GM19395 (cell line): ENCODE results near the gene RIMBP2.

Experiments used
- ATAC-seq: cut with Tn5 transposase; IDR thresholded peaks from one replicate; pipeline ENCODE4 v1.9.1; 2021; ENCODE audit warnings: mild to moderate bottlenecking, moderate library complexity; ENCODE audit not compliant: unreplicated experiment

RIMBP2 gene

DNA sequence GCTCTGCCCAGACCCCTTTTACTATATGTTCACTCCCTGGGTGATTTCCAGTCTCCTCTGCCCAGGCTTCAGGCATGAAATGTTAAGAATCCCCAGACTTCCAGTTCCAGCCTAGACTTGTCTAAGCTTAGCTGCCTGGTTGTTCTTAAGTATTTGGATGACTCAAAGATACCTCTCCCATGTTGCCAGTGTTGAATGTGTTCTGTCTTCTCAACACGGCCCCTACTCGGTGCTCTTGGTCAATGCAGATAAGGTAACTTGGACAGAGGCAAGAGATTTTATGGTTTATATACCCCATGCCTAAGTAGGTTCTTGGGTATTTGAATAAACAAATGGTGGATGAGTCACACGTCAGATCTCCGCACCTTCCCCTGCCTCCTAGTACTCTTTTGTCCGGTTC, 364.8 kb downstream of the RIMBP2 start:
- ATAC-seq, result no peak

DNA sequence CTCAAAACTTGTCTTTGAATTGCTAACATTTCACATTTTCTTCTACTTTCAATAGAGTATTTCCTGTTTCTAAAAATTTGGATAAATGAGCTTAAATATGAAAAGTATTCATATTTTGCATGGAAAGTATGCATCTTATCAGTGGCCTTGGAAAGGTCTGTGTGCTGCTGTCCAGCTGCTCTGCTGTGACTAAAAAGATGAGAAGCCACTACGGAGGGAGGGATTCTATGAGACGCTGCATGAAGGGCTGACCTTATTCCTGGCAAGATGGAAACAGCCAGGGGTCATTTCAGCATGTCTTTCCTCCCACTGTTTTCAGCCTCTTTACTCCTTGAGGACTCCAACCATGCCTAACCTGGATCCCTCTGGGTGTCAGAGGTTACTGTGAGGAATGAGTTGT, 365.4 kb downstream of the RIMBP2 start:
- no peak for ATAC-seq

DNA sequence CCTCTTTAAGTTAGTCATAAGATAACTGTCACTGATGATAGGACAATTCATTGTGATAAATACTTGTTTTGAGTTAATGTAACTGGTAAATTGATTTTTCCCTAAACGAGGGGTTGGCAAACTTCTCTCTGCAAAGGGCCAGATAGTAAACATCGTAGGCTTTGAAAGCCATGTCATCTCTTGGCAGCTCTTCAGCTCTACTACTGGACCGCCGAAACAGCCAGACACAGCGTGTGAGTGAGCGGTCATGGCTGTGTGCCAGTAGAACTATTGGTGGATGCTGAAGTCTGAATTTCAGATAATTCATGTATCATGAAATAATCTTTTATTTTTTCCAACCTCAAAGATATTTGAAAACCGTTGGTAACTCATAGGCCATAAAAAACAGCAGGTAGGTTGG, 368.5 kb downstream of the RIMBP2 start:
- no peak for ATAC-seq
